GM19099 (cell line): ENCODE measurements around the gene INPP5J.
A peak's percentile ranks its signal among the peaks of the same experiment; 100 is the strongest.

Experiments used
- POLR2A ChIP-seq: IDR thresholded peaks from 3 replicates; pipeline ENCODE4 v1.6.1; 2011; ENCODE audit warnings: low read depth; ENCODE audit not compliant: insufficient read length; ENCODE audit errors: extremely low read depth

The INPP5J gene

DNA sequence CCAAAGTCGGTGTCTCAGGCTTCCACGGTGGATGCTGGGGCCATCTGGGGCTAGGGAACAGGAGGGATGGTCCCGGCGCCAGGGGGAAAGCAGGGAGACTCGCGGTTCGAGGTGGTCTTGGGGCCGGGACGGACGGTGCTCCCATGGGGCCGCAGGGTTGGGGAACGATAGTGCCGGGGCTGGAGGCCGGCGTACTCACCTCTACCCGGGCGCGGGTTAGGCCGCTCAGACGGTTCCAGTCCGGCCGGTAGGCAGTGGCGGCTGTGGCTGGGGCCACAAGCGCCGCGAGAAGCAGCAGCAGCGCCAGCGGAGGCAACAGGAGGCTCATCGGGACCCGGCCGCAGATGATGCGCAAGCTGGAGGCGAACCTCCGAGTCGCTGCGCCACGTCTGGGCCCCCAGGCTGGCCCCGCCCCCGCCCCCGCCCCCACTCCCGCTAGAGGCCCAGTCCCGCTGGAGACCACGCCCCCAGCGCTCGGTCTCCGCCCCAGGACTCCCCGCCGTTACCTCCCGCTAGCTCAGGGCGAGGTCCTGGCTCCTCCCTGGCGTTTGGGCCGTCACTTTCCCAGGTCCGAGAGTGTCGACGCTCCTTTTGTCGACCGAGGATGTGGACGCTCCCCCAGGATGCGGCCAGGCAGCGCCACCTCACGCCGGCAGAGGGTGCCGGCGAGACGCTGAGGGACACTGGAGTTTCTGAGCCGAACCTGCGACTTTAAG, 15.4 kb upstream of the INPP5J start, which contains the start of gene SELENOM:
Gene SELENOM (minus strand): TSS at position 391 of the 716 bp plus-strand sequence. CDS start 63 bp downstream, at position 328.
- TF ChIP-seq POLR2A: peak; percentile 43

DNA sequence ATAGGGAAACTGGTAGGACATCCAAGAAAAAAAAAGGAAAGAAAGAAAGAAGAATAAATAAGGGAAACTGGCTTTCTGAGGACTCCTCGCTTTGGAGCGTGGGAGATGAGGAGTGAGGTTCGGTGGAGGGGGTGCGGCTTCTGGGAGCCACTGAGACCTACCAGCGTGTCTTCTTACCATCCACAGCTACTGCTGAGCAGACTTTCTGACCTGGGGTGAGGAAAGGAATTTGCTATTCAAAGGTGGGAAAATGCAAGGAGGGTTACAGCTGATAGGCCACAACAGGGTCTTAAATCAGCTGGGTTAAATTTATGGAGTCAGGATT, 14.9 kb upstream of the INPP5J start:
- TF ChIP-seq POLR2A: no peak

DNA sequence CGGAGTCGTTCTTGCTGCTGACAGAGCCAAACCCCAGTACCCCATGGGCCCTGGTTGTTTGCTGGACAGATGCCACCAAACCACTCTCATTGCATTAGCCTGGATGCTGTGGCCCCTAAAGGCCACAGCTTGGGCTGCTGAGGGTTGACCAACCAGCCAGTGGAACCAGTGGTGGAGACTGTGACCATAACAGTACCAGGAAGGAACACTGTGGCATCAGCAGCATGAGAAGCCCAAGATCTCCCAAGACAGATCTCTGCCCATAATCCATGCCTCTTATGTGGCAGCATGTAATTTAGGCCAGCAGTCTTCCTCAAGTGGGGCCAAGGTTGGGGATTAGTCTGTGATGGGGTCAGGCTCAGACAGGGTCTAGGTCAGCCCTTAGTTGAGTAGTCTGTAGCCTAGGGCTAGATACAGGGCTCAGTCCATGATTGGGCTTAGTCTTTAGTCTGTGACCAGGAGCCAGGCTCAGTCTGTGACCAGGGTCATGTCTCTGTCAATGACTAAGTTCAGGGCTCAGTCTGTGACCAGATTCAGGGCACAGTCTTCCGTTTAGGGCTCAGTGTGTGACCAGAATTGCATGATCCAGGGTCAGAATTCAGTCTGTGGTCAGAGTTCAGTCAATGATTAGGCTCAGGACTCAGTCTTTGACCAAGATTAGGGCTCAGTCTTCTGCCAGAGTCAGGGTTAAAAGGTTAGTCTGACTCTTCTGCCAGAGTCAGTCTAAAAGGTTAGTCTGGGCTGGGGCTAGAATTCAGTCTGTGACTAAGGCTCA, 4.5 kb upstream of the INPP5J start:
- TF ChIP-seq POLR2A: no peak

DNA sequence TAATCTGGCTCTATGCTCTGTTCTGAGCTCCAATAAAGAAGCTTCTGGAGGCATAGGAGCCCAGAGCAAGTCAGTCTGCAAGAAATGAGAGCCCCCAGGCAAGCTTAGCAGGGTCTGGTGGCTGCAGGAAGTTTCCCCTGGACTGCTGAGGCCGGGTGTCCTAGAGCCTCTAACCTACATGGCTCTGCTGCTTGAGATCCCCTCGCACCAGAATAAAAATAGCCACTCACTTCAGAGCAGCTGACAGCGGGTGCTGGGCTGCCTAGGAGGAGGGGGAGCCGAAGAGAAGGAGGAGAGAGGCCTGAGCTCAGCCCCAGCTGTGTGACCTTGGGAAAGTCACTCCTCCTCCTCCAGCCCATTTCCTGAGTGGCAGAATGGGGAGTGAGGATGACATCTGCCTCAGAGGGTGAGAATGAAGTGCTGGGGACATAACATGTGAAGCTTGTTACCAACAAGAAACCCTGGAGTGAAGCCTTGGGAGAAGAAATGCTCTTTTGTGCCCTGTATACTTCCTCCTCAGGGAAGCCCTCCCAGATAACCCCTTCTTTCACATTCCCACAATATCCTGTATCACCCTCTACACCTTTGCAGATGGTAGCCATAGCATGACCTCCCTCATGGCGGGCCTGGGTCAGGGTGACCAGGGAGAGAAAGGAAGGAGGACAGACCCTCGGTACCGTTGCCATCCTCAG, 3.6 kb upstream of the INPP5J start:
- TF ChIP-seq POLR2A: no peak

DNA sequence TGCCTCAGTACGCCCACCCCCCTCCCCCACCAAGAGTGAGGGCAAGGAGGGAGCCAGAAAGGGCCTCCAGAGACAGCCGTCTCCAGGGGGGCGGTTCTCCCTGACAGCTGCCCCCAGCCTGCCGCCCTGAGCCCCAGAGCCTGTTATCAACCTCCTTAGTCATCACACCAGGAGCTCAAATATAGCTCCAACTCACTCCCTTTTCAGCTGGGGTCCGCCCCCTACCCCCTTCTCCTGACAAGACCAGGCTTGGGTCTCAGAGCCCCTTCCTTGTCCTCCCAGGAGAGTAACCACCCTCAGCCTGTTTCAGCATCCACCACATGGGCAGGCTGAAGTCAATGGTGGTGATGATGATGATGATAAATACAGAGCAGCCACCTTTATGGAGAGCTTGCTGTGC, 2.5 kb upstream of the INPP5J start:
- no peak for TF ChIP-seq POLR2A

DNA sequence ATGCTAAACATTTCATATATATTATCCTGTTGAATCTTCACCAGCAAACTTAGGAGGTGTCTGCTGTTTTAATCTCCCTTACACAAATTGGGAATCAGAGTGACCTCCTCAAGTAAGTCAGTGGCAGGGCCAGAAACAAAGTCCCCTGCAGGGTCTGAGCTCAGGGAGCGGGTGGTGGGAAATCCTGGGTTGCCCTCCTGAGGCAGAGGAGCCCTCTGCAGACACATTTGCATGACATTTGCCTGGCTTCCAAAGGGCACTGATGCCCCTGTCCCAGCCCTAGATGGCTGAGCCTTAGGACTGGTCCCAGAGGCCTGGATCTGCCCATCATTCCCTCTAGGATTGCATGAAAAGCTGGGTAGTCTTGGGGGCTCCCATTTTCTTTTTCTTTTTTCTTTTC, 2.1 kb upstream of the INPP5J start:
- no peak for TF ChIP-seq POLR2A

DNA sequence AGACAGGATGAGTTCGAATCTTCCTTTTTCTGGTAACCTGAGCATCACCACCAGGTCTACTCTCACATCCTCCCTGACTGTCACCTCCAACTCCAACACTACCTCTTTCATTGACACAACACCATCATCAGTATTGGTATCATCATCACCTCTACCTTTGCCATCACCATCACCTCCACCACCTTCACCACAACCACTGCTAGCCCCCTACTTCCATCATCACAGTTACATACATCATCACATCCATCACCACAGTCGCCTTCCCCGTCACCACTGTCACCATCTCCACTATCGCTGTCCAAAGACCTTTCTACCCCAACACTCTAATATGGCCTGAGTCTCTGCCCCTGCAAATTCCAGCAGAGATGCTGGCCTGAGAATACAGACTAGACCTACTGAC, 1.4 kb upstream of the INPP5J start:
- TF ChIP-seq POLR2A: no peak

DNA sequence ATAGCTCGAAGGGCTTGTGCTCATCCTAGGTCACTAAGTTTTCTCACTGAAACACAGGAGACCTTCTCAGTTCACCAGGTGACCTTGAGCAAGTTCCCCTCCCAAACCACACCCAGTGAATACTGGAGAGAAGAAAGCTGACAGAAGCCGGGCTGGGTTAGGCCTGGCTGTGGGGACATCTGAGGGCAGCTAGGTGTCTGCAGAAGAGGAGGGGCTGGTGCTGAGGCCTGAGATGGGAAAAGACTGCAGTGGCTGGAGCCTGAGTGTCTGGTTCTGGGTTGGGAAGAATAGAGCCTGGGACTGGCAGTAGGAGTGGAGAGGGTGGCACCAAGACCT, 602 bp upstream of the INPP5J start:
- no peak for TF ChIP-seq POLR2A

DNA sequence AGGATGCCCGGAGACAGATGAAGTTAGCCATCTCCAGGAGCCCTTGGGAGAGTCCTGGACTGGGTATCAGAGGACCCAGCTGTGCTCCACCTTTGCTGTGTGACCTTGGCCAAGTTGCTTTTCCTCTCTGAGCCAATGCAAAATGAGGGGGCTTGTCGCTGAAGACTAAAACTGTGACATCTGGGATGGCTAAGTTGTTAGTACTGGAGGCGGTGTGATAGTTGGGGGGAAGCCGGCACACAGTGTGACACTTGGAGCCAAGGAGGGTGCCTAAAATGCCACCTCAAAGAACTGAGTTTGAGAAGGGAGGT, 481 bp downstream of the INPP5J start:
- no peak for TF ChIP-seq POLR2A

DNA sequence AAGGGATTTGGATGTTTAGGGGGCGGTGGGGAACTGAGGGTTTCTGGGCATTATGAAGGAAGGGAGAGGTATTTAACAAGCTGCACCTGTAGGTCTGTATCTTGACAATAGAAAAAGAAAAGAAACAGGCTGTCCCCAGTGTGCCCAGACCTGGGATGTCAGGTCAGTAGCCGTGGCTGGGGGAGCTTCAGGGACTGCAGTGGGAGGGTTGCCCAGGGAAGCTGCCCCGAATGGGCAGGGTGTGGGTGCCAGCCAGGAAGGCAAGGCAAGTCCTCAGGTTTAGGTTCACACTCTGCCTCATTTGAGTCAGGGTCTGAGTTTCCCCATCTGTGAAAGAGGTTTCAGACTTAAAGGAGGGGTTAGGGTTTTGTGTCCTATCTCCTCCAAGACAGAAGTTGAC, 1.5 kb downstream of the INPP5J start:
- TF ChIP-seq POLR2A: no peak

DNA sequence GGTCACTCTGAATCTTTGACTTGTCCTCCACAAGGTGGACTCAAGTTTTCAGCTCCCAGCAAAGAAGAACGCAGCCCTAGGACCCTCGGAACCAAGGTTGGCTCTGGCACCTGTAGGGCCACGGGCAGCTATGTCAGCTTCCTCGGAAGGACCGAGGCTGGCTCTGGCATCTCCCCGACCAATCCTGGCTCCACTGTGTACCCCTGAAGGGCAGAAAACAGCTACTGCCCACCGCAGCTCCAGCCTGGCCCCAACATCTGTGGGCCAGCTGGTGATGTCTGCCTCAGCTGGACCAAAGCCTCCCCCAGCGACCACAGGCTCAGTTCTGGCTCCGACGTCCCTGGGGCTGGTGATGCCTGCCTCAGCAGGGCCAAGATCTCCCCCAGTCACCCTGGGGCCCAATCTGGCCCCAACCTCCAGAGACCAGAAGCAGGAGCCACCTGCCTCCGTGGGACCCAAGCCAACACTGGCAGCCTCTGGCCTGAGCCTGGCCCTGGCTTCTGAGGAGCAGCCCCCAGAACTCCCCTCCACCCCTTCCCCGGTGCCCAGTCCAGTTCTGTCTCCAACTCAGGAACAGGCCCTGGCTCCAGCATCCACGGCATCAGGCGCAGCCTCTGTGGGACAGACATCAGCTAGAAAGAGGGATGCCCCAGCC, 2.2 kb downstream of the INPP5J start:
- no peak for TF ChIP-seq POLR2A

DNA sequence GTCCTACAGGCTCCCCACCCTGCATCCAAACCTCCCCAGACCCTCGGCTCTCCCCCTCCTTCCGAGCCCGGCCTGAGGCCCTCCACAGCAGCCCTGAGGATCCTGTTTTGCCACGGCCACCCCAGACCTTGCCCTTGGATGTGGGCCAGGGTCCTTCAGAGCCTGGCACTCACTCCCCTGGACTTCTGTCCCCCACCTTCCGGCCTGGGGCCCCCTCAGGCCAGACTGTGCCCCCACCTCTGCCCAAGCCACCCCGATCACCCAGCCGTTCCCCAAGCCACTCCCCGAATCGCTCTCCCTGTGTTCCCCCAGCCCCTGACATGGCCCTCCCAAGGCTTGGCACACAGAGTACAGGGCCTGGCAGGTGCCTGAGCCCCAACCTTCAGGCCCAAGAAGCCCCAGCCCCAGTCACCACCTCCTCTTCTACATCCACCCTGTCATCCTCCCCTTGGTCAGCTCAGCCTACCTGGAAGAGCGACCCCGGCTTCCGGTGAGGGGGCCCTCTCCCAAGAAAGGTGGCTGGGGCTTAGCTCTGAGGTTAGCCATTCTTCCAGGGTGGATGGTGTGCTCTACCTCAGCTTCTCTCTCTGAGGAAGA, 2.9 kb downstream of the INPP5J start:
- no peak for TF ChIP-seq POLR2A

DNA sequence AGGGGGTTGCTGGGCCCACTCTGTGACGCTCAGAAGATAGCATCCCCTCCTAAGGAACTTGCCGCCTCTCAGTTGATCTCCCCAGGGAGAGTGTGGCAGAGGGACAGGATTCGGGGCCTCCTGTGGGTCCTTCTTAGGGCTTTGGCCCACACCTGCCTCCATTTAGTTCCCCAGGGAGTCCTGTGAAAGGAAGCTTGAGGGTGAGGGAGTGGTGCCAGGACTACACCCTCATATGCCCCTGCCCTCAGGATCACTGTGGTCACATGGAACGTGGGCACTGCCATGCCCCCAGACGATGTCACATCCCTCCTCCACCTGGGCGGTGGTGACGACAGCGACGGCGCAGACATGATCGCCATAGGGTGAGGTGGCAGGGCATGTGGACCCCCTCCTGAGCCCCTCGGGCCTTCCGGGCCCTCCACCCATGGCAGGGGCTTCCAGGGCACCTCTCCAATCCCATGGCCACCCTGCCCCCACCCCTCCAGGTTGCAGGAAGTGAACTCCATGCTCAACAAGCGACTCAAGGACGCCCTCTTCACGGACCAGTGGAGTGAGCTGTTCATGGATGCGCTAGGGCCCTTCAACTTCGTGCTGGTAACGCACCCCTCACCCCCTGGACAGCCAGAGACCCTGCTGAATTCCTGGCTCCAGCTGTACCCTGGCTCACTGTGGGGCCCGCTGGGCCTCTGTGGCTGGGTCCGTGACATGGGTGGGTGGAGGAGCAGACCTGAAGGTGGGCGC, 3.5 kb downstream of the INPP5J start:
- no peak for TF ChIP-seq POLR2A

DNA sequence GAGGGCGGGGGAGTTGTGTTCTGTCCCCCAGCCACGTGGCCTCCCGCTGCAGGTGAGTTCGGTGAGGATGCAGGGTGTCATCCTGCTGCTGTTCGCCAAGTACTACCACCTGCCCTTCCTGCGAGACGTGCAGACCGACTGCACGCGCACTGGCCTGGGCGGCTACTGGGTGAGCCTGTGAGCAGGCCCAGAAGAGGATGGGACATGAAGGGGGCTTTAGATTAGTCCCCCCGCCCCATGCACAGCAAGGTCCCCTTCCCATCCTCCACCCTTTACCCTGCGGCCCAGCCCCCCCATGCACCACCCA, 4.1 kb downstream of the INPP5J start:
- TF ChIP-seq POLR2A: no peak
